Neuronal stem cell (in vitro differentiated cells): ENCODE measurements around the gene TRPM8.
A peak's percentile ranks its signal among the peaks of the same experiment; 100 is the strongest.

ENCODE experiments used
- DNase-seq: peaks from one replicate; pipeline ENCODE4 v3.0.0-alpha.2; 2013; ENCODE audit warnings: low spot score
- H2AFZ ChIP-seq: one replicate; pipeline ENCODE4 v1.6.1; 2013; ENCODE audit warnings: mild to moderate bottlenecking, low read length, inconsistent platforms
- H2AK5ac ChIP-seq: 2 replicates; pipeline ENCODE4 v1.6.1; 2013; ENCODE audit warnings: low read depth, mild to moderate bottlenecking, inconsistent platforms, low read length, moderate library complexity, mixed read lengths
- H2BK120ac ChIP-seq: 2 replicates; pipeline ENCODE4 v1.6.1; 2013; ENCODE audit warnings: low read depth, mild to moderate bottlenecking, inconsistent platforms, low read length, moderate library complexity, mixed read lengths
- H2BK12ac ChIP-seq: one replicate; pipeline ENCODE4 v1.6.1; 2013; ENCODE audit warnings: low read length, inconsistent platforms
- H2BK15ac ChIP-seq: 2 replicates; pipeline ENCODE4 v1.6.1; 2013; ENCODE audit warnings: mild to moderate bottlenecking, low read length, inconsistent platforms, mixed read lengths
- H2BK5ac ChIP-seq: one replicate; pipeline ENCODE4 v1.6.1; 2013; ENCODE audit warnings: inconsistent platforms, mild to moderate bottlenecking, low read length, moderate library complexity
- H3K14ac ChIP-seq: one replicate; pipeline ENCODE4 v1.6.1; 2013; ENCODE audit warnings: low read length, inconsistent platforms
- H3K18ac ChIP-seq: 2 replicates; pipeline ENCODE4 v1.6.1; 2013; ENCODE audit warnings: low read length, inconsistent platforms
- H3K23ac ChIP-seq: 2 replicates; pipeline ENCODE4 v1.6.1; 2013; ENCODE audit warnings: low read depth, mild to moderate bottlenecking, mixed read lengths, low read length, inconsistent platforms; ENCODE audit not compliant: poor library complexity
- H3K27ac ChIP-seq: replicated peaks from 3 replicates; pipeline ENCODE4 v1.5.1; 2013; ENCODE audit warnings: low read length, inconsistent platforms
- H3K27me3 ChIP-seq, 3 experiments: 2 replicates each; pipeline ENCODE4 v1.6.1; 2013; ENCODE audit warnings: low read length in 3 of 3, mild to moderate bottlenecking in 2 of 3, inconsistent platforms in 1 of 3, low read depth in 1 of 3, mixed read lengths in 1 of 3, moderate library complexity in 1 of 3; ENCODE audit not compliant: control insufficient read depth in 3 of 3, insufficient read depth in 3 of 3
- H3K36me3 ChIP-seq, 2 donors: replicated peaks in 1 of 2; 2 replicates each; pipeline ENCODE4 v1.6.1; 2013; ENCODE audit warnings: low read length in 2 of 2; ENCODE audit not compliant: control insufficient read depth in 2 of 2, insufficient read depth in 2 of 2
- H3K4ac ChIP-seq: 2 replicates; pipeline ENCODE4 v1.6.1; 2013; ENCODE audit warnings: inconsistent platforms, mild to moderate bottlenecking, low read length, moderate library complexity
- H3K4me1 ChIP-seq, 2 donors: 1 replicate in 1 of 2; 2 replicates in 1 of 2; pipeline ENCODE4 v1.6.1; 2013; ENCODE audit warnings: low read length in 2 of 2, low read depth in 1 of 2; ENCODE audit not compliant: control insufficient read depth in 2 of 2, insufficient read depth in 1 of 2
- H3K4me2 ChIP-seq: one replicate; pipeline ENCODE4 v1.6.1; 2013; ENCODE audit warnings: mild to moderate bottlenecking, low read length, inconsistent platforms; ENCODE audit not compliant: insufficient read depth, poor library complexity, severe bottlenecking
- H3K4me3 ChIP-seq, 2 donors: 2 replicates each; pipeline ENCODE4 v1.5.1; 2013; ENCODE audit warnings: low read length in 2 of 2, mild to moderate bottlenecking in 2 of 2, inconsistent platforms in 1 of 2, moderate library complexity in 1 of 2
- H3K79me1 ChIP-seq: one replicate; pipeline ENCODE4 v1.6.1; 2013; ENCODE audit warnings: low read depth, mild to moderate bottlenecking, inconsistent platforms, low read length, moderate library complexity
- H3K9ac ChIP-seq: one replicate; pipeline ENCODE4 v1.6.1; 2013; ENCODE audit warnings: mild to moderate bottlenecking, low read depth, low read length, inconsistent platforms; ENCODE audit not compliant: poor library complexity
- H3K9me3 ChIP-seq, 2 donors: replicated peaks in 1 of 2; 2 replicates each; pipeline versions ENCODE3 to v1.6.1; 2013; ENCODE audit warnings: low read length in 2 of 2, mild to moderate bottlenecking in 2 of 2, inconsistent platforms in 1 of 2, low read depth in 1 of 2, mixed read lengths in 1 of 2, moderate library complexity in 1 of 2; ENCODE audit not compliant: control insufficient read depth in 2 of 2, insufficient read depth in 1 of 2
- H4K8ac ChIP-seq: one replicate; pipeline ENCODE4 v1.6.1; 2013; ENCODE audit warnings: low read depth, mild to moderate bottlenecking, inconsistent platforms, low read length, moderate library complexity
- H4K91ac ChIP-seq: one replicate; pipeline ENCODE4 v1.6.1; 2013; ENCODE audit warnings: low read length, low read depth, mild to moderate bottlenecking, inconsistent platforms; ENCODE audit not compliant: poor library complexity
- WGBS, 2 donors: extraction: QIAGEN DNeasy Blood & Tissue Kit; methylation state at CpG; one replicate each; pipeline ENCODE4 v1.1.7; 2013; ENCODE audit warnings: missing lambda C conversion rate in 2 of 2, mixed read lengths in 1 of 2; ENCODE audit not compliant: insufficient read length in 2 of 2, insufficient replicate concordance in 1 of 2; ENCODE audit errors: extremely low coverage in 2 of 2; 5-methylcytosine and 5-hydroxymethylcytosine counted together

TRPM8 gene

GRCh38 chr2:233934524-233934923 is 17.4 kb downstream of the TRPM8 start:
- WGBS, 2 donors = no CpG with 5 or more reads among the region's 1 CpG
- H2BK5ac ChIP-seq = no peak overlapping the region
- H3K4me2 ChIP-seq = no peak overlapping the region
- H2BK12ac ChIP-seq = no peak overlapping the region
- H3K36me3 ChIP-seq = no peaks in the 10 kb centered on the region
- no peak overlapping the region for H3K23ac ChIP-seq
- no peak overlapping the region for H3K4ac ChIP-seq
- H3K18ac ChIP-seq = no peak overlapping the region
- H3K9me3 ChIP-seq = no peaks in the 10 kb centered on the region
- H3K9ac ChIP-seq = no peak overlapping the region
- no peaks in the 10 kb centered on the region for H3K79me1 ChIP-seq
- H3K4me1 ChIP-seq = no peaks in the 10 kb centered on the region
- H2BK15ac ChIP-seq = no peak overlapping the region
- H2AFZ ChIP-seq = no peak overlapping the region
- H3K27ac ChIP-seq = no peak overlapping the region
- no peak overlapping the region for H4K91ac ChIP-seq
- H2AK5ac ChIP-seq = no peak overlapping the region
- no peak overlapping the region for H3K4me3 ChIP-seq
- no peak overlapping the region for H2BK120ac ChIP-seq
- no peak for DNase-seq
- no peak overlapping the region for H3K14ac ChIP-seq
- H3K27me3 ChIP-seq = no peaks in the 10 kb centered on the region
- no peak overlapping the region for H4K8ac ChIP-seq

- Histone ChIP-seq H4K8ac (no peak overlapping the region), H2AFZ (no peak overlapping the region), H3K4me3 (no peak overlapping the region), H3K27me3 (no peaks in the 10 kb centered on the region), H3K23ac (no peak overlapping the region), H2BK5ac (no peak overlapping the region), H3K36me3 (no peaks in the 10 kb centered on the region), H2BK120ac (no peak overlapping the region), H3K79me1 (no peaks in the 10 kb centered on the region), H3K4me1 (no peaks in the 10 kb centered on the region), H2BK12ac (no peak overlapping the region), H3K14ac (no peak overlapping the region), H3K4ac (no peak overlapping the region), H3K9me3 (no peaks in the 10 kb centered on the region), H4K91ac (no peak overlapping the region), H3K18ac (no peak overlapping the region), H2AK5ac (no peak overlapping the region), H3K9ac (no peak overlapping the region), H3K4me2 (no peak overlapping the region), H3K27ac (no peak overlapping the region), H2BK15ac (no peak overlapping the region)
- DNase-seq = no peak
- WGBS, 2 donors = no CpG with 5 or more reads among the region's 1 CpG
Observed at GRCh38 chr2:233935426-233935825, 18.3 kb downstream of the TRPM8 start.

- no peak overlapping the region for H3K23ac ChIP-seq
- no peaks in the 10 kb centered on the region for H3K9me3 ChIP-seq
- no peaks in the 10 kb centered on the region for H3K36me3 ChIP-seq
- H3K4ac ChIP-seq = no peak overlapping the region
- H3K14ac ChIP-seq = no peak overlapping the region
- no peaks in the 10 kb centered on the region for H3K79me1 ChIP-seq
- H2BK15ac ChIP-seq = no peak overlapping the region
- H2AK5ac ChIP-seq = no peak overlapping the region
- H2BK120ac ChIP-seq = no peak overlapping the region
- no peak overlapping the region for H3K9ac ChIP-seq
- H2BK5ac ChIP-seq = no peak overlapping the region
- no peak for DNase-seq
- H3K4me3 ChIP-seq = no peak overlapping the region
- H2BK12ac ChIP-seq = no peak overlapping the region
- no peak overlapping the region for H3K27ac ChIP-seq
- H3K4me1 ChIP-seq = peaks cover 0 to 4% of the 10 kb centered on the region in 2 donors
- no peak overlapping the region for H3K18ac ChIP-seq
- no peaks in the 10 kb centered on the region for H3K27me3 ChIP-seq
- H3K4me2 ChIP-seq = no peak overlapping the region
- WGBS, 2 donors = no CpG with 5 or more reads among the region's 7 CpGs
- no peak overlapping the region for H2AFZ ChIP-seq
- H4K91ac ChIP-seq = no peak overlapping the region
- H4K8ac ChIP-seq = no peak overlapping the region
Observed at GRCh38 chr2:233936089-233936488, 18.9 kb downstream of the TRPM8 start.

GRCh38 chr2:233938676-233939370 is 21.6 kb downstream of the TRPM8 start:
- H3K27me3 ChIP-seq = no peaks in the 10 kb centered on the region
- WGBS, 2 donors = no CpG with 5 or more reads among the region's 36 CpGs
- H3K36me3 ChIP-seq = peaks cover 0 to 5% of the 10 kb centered on the region in 2 donors
- no peak overlapping the region for H4K91ac ChIP-seq
- no peak for DNase-seq
- no peaks in the 10 kb centered on the region for H3K79me1 ChIP-seq
- H2AK5ac ChIP-seq = no peak overlapping the region
- no peak overlapping the region for H3K27ac ChIP-seq
- no peak overlapping the region for H3K4ac ChIP-seq
- H2BK15ac ChIP-seq = no peak overlapping the region
- H2BK5ac ChIP-seq = no peak overlapping the region
- no peak overlapping the region for H3K14ac ChIP-seq
- H2BK120ac ChIP-seq = no peak overlapping the region
- no peak overlapping the region for H2BK12ac ChIP-seq
- no peaks in the 10 kb centered on the region for H3K9me3 ChIP-seq
- H3K23ac ChIP-seq = no peak overlapping the region
- peak overlapping the region; percentile 39 for H3K18ac ChIP-seq
- H4K8ac ChIP-seq = no peak overlapping the region
- no peak overlapping the region for H2AFZ ChIP-seq
- H3K4me3 ChIP-seq = peak overlapping the region in 1 of 2 donors; percentile 32
- H3K4me1 ChIP-seq = peaks cover 0 to 4% of the 10 kb centered on the region in 2 donors
- no peak overlapping the region for H3K4me2 ChIP-seq
- peak overlapping the region; percentile 24 for H3K9ac ChIP-seq
